Upper lobe of right lung (tissue), 1 donor: ENCODE measurements around the gene QSOX1. TPM values are rescaled to one million over a fixed set of nuclear protein-coding genes. Genes with fewer than 3 reads are reported as not detected.

ENCODE experiments used
- ATAC-seq: fragments of 200-7000 bp; cut with Tn5 transposase; one replicate; pipeline ENCODE4 v1.9.1; 2020; ENCODE audit warnings: mild to moderate bottlenecking, moderate library complexity
- DNase-seq: peaks from one replicate; pipeline ENCODE4 v3.0.0-alpha.2; 2020
- H3K27ac ChIP-seq: fragments of 200-600 bp; one replicate; pipeline ENCODE4 v1.8.0; 2022
- H3K27me3 ChIP-seq: fragments of 200-600 bp; one replicate; pipeline ENCODE4 v1.8.0; 2022; ENCODE audit warnings: mild to moderate bottlenecking
- H3K36me3 ChIP-seq: fragments of 200-600 bp; one replicate; pipeline ENCODE4 v1.8.0; 2022
- H3K4me1 ChIP-seq: fragments of 200-600 bp; one replicate; pipeline ENCODE4 v1.8.0; 2022
- H3K4me3 ChIP-seq: fragments of 200-600 bp; one replicate; pipeline ENCODE4 v1.8.0; 2022; ENCODE audit warnings: mild to moderate bottlenecking
- H3K9me3 ChIP-seq: fragments of 200-600 bp; one replicate; pipeline ENCODE4 v1.8.0; 2022
- CTCF ChIP-seq: fragments of 200-600 bp; IDR thresholded peaks from one replicate; pipeline ENCODE4 v1.8.0; 2022; ENCODE audit warnings: antibody characterized with exemption
- intact Hi-C: fragments of 100-400 bp; cut with DNase I; formaldehyde crosslinking; loops from one replicate; pipeline ENCODE4 v1.11.0; 2022
- total RNA-seq: library from RNA; stranded (reverse); fragmentation: NEBNext Ultra II Directional; extraction: Animal tissue kit (Norgen Biotek cat#: 25700); gene quantifications from one replicate; pipeline ENCODE4 v1.2.1, GENCODE V29; 2021
- donor health status: DM: no; HTN: yes; CAD: no; lungs with severe emphysema.

The QSOX1 gene
- total RNA-seq, 1 donor from 2014 or later: 275 TPM

GRCh38 chr1:180252638-180253536 is 98.2 kb downstream of the QSOX1 start:
- Histone ChIP-seq H3K9me3 (no peaks in the 10 kb centered on the region), H3K27me3 (peaks cover 33% of the 10 kb centered on the region), H3K4me1 (no peaks in the 10 kb centered on the region), H3K36me3 (no peaks in the 10 kb centered on the region), H3K4me3 (no peak overlapping the region), H3K27ac (no peak overlapping the region)
- TF ChIP-seq CTCF: peak; percentile 85
- ATAC-seq (peak; percentile 80), DNase-seq (peak; percentile 88)
- intact Hi-C loops: loop anchor here (10.0 kb wide), 1 partner anchor 212 kb away; no protein-coding TSS in a partner anchor

Other genes with a start within 250 kb of the QSOX1 start
- 51.2 TPM for gene CEP350, start 200.1 kb upstream of the QSOX1 start, total RNA-seq
- gene LHX4, start 75.4 kb downstream of the QSOX1 start, total RNA-seq: not detected